Stimulated activated CD4-positive, alpha-beta T cell treated with anti-CD3 and anti-CD28 coated beads, TNF-alpha, amount 100 ng/mL, for 4 hours (primary cell): ENCODE results near the gene AIRE.

ENCODE experiments used
- DNase-seq, 3 experiments: peaks; one replicate each; pipeline ENCODE4 v3.0.0-alpha.2; 2020; ENCODE audit warnings: low read depth in 3 of 3

AIRE gene

DNA sequence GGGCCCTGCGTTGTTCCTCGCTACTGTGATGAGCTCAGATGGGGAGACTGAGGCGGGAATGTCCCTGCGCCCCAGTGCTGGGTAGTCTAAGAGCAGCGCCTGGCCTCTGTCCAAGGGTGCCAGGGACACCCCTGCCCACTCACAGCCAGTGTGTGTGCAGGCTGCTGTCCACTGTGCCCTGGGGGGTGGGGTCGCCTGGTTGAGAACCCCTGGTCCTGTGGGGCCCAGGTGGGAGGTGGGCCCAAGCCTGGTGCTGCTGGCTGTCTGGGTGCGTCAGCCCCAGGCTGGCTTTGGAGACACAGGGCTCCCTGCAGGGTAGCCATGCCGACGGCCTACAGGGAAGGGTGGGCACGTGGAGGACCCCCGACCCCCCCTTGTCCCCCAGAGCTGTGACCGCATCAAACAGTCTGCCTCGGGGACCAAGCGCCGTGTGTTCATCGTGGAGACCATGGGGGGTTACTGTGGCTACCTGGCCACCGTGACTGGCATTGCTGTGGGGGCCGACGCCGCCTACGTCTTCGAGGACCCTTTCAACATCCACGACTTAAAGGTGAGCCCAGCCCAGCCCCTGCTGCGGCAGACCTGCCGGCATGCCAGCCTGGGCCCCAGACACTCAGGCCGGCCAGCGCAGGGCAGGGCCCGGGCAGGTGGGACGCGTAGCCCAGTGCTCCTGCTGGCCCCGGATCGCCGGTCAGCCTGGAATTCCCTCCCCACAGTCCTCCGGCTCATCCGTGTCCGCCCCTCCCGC is 38.6 kb downstream of the AIRE start:
- DNase-seq, result no peak

- DNase-seq, result no peak
These were observed 39.1 kb downstream of the AIRE start for GRCh38 chr21:44324854-44325107.

DNA sequence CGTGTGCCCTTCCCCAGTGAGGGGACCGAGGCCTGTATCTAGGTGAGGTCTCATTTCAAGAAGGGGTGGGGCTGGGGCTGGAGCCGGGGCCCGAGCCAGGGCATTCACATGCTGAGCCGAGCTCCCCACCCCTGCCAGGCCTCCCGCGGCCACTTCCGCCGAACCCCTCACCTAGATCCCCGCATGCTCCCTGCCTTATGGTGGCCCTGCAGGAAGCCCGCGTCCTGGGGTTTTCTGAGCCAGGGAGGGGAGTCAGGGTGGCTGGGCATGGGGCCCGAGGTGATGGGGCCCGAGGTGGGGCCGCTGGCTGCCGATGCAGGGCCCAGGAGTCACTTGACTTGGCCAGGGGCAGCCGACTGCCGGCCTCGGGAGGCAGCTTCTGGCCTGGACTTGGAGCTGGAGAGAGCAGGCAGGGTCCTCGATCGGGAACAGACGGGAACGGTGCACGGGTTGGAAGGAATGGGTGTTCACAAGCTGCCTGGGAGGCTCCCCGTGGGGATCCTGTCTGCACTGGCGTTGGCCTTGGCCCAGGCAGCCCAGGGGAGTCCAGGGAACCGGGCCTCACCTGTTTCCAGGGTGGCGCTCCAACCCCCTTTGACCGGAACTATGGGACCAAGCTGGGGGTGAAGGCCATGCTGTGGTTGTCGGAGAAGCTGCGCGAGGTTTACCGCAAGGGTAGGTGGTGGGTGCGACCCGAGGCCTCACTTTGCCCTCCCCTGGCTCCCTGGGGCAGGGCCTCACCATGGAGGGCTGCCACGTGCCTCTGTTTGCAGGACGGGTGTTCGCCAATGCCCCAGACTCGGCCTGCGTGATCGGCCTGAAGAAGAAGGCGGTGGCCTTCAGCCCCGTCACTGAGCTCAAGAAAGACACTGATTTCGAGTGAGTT is 40.0 kb downstream of the AIRE start:
- no peak for DNase-seq

DNA sequence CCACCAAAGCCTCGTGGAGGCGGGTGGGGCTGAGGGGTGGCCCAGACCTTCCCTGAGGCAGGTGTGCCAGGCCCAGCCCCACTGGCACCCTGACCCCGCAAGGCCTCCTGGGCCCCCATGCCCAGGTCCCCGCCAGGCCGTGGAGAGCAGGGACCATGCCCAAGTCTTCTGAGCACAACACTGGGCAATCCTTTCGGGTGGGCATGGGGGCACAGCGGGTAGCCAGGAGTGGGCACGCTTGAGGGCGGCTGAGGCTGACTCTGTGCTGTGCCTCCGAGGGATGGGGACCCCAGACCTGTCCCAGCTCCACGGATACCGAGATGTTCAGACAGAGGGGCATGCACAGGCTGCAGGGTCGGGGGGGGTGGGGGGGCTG is 40.6 kb downstream of the AIRE start:
- no peak for DNase-seq

DNA sequence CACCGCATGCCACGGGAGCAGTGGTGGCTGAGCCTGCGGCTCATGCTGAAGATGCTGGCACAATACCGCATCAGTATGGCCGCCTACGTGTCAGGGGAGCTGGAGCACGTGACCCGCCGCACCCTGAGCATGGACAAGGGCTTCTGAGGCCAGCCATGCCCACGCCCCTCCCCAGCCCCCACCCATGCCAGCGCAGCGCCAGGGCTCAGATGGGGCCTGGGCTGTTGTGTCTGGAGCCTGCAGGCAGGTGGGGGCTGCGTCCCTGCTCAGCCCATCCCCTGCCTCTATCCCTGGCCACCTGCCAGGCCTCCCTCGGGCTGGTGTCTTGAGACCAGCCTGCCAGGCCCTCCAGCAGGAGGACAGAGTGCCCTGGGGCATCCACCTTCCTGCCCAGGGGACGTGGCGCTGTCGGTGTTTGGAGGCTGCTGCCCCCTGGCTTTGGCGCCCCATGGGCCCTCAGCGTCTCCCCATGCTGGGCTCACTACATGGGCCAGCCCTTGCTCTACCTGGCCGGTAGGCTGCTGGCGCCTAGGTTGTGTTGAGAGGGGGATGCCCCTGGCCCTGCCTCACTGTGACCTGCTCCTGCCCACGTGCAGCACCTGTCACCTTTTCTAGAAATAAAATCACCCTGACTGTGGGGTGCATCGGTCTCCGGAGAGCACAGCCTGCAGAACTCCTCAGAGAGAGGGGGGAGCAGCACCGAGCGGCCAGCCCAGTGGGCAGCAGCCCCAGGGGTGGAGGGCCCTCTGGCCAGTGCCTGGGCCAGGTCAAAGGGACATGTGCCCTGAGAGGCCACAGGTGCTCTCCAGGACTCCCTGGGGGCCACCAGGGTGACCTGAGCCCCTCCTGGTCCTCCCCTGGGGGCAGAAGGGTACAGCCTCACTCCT is 41.3 kb downstream of the AIRE start:
- no peak for DNase-seq

DNA sequence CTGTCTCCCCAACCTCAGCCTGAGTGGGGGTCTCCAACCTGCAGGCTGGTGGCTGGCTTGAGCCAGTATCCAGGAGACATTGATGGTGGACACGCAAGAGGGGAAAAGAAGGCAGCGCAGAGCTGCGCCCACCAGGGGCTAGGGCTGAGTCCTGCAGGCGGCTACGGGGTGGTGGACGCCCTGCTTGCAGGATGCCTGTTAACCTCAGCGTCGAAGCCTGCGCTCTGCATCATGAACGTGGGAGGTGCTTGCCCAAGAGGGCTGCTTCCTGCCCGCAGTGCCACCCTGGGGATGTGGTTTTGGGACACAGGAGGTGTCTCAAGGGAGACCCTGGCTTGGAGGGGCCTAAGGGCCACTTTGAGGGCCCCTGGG is 41.9 kb downstream of the AIRE start:
- DNase-seq, result no peak

DNA sequence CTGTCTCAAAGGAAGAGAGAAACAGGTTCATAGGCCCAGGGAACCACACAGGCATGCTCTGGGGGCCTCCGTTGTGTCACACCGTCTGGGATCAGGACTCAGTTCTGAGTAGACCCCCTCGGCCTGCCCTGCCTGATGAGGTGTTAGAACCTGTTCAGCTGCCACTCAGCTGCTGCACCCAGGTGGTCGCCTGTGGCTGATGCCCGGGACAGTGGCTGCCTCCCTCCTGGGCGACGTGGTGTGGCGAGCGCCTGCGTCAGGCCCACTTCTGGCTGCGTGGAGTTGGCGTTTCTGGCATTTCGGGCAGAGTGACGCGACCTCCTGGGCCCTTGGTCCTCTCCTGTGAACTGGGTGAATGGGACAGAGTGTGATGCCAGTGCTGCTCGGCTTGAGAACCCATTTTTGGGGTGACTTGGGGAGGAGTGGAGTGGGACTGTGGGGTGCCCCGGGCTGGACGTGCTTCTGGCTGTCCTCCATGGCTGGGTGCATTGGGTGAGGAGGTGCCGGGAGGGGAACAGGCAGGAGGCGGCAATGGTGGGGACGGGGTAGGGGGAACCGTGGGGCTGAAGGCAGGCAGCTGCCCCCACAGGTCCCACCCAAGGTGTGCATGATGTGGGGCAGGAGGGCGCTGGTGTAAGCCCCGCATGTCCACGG is 42.7 kb downstream of the AIRE start:
- DNase-seq, result no peak

GRCh38 chr21:44329086-44329889 is 43.6 kb downstream of the AIRE start:
- DNase-seq, result no peak

DNA sequence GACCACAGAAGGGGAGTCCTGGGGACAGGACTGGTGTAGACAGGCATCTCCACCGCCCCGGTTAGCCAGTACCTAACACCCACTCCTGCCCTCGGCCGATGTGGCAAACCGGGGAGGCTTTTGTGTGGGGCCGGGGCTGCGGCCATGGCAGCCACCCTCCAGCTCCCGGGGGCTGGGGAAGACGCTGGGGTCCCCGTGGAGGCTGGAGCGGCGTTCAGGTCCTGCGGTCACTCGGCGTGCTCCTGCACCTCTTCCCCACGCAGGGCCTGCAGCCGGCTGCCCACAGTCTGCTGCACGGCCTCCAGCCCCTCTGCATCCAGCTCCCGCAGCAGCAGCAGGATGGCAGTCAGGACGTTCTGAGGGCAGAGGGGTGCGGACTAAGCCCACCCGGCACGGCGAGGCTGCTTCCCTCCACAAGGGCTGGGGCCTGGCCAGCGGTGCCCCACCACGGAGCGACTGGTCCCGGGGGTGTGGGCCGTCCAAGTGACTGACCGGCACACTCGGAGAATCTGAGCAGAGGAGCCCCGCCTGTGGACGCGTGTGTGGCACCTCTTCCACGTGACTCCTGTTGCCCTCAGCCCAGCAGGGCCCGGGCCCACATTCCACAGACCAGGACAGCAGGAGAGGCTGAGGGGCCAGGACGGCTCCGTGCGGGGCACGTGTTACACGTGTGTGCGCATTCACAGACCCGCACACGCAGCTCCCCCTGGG is 44.5 kb downstream of the AIRE start:
- no peak for DNase-seq

- DNase-seq, result no peak
These were observed 45.0 kb downstream of the AIRE start for GRCh38 chr21:44330698-44331097.

GRCh38 chr21:44331209-44331608 is 45.5 kb downstream of the AIRE start:
- DNase-seq, result no peak

DNA sequence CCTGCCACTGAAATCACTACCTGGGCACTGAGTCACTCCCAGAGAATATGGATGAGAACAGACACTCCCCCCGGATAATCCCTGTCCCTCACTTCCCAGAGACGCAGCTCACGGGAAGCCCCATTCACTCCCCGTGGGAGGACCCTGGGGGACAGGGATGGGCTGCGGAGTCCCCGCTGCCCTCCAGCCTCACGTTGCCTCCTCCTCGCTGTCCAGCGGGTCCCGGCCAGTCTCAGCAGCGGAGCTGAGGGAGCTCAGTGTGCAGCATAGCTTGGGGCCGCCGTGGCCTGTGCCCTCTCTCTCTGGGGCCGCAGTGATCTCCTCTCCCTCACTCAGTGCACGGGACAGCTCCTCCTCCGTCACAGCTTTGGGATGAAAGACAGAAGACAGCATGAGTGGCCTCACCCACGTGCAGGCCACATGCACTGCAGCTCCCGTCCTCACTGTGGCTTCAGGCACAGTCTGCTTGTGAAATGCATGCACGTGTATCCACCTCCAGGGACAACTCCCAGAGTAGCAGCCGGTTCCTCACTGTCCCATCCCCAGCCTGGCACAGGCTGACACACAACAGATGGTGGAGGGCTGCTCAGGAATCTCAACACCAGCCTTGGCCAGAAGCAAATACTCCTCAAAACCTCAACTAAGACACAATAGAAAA is 46.1 kb downstream of the AIRE start:
- DNase-seq, result no peak

DNA sequence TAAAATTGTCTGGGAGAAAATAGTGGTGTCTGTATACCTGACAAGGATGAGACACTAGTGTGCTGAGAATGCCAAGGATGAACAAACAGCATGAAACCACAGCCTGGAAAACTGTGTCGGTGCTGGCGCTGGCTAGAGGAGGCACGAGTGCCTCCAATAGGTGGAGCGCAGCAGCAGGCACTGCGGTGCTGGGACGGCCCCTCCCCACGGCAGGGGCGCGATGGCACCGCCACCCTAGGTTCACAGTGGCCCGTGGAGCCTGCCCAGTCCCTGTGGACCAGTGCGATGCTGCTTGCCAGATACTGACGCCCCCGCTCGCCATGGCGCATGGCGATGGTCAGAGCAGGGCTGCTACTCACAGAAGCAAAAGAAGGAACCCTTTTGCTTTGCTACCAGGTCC is 46.7 kb downstream of the AIRE start:
- no peak for DNase-seq

GRCh38 chr21:44332965-44333364 is 47.3 kb downstream of the AIRE start:
- no peak for DNase-seq

- DNase-seq, result no peak
These were observed 48.0 kb downstream of the AIRE start for GRCh38 chr21:44333509-44334328.

DNA sequence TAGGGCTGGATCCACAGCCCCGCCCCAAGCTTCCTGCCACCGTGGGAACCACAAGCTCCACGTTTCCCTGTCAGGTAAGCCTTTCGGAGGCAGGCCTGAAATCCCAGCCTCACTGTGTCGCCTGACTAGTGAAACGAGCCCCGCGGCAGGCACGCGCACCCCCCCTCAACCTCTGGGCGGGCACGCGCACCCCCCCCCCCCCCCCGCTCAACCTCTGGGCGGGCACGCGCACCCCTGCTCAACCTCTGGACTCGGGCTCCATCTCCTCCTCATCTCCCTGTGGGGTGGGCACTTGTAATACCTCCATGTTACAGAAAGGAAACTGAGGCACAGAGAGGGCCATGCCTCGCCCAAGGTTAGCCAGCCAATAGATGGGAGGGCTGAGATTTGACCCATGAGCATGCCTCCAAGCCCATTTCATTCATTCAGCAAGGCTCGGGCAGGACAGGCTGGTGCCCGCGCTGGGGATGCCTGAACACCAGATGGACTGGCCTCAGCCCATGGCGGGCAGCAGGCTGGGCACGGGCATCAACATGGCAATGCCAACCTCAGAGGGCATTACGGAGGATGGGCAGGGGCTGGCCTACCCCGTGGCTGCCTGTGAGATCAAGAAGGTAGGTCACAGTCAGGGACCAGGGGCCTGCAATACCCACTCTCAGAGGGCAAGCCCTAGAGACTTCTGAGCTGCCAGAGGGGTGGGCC is 48.8 kb downstream of the AIRE start:
- DNase-seq, result no peak

DNA sequence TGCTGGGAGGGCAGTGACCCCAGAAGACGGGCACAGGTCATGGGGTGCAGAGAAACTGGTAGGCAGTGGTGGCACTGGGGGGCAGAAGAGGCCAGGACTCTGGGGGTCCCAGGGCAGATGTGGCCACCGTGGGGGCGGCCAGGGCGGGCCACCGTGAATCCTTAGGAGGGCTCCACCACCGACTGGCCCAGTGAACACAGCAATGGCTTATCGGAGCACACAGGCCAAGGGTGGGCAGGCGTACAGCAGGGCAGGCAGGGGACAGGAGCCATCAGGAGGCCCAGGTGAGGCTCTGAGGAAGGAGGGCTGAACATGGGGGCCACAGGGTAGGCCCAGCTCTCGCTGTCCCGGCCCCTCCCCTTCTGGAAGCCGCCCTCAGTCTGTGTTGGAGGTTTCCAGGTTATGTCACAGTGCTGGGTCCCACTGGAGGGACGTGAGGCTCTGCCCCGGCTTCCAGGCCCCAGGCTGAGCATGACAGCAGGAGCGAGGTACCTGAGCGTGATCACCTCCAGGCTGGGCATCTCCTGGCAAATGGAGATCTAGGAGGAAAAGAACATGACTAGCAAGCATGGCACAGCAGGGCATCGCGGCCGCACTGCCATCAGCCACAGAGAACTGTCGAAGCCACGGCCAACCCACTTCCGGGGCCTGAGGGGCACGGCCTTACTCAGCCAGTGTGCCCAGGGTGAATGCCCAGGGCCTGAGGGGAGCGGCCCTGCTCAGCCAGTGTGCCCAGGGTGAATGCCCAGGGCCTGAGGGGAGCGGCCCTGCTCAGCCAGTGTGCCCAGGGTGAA is 49.8 kb downstream of the AIRE start:
- DNase-seq, result no peak

DNA sequence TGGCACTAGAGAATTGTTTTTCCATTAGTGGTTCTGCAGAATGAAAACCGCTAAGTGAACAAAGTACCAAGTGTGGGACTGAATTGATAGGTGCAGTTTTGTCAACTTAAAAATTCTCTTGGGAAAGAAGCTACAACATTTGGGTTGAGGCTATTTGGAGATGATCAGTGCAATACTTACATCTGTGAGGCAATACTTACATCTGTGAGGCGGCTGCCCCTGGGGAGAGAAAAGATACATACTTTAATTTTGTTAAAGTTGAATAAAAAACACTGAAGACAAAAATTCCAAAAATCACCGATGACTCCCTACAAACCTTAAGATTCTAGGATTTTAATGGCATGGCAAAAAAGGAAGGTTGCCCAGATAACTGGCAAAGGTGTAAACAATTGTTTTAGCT is 51.8 kb downstream of the AIRE start:
- DNase-seq, result no peak
